Parathyroid adenoma (tissue), 2 donors: ENCODE results near the gene FANCC.

Source experiments
- H2AFZ ChIP-seq: fragments of 300-600 bp; sonication (generic); one replicate; pipeline ENCODE4 v1.7.0; 2017; ENCODE audit warnings: antibody characterized with exemption, mild to moderate bottlenecking
- H3K27ac ChIP-seq: fragments of 300-600 bp; sonication (generic); one replicate; pipeline ENCODE4 v1.7.0; 2017
- H3K27me3 ChIP-seq: fragments of 300-600 bp; sonication (generic); one replicate; pipeline ENCODE4 v1.7.0; 2017; ENCODE audit warnings: low read length; ENCODE audit not compliant: control insufficient read depth, insufficient read depth
- H3K36me3 ChIP-seq: fragments of 300-600 bp; sonication (generic); one replicate; pipeline ENCODE4 v1.7.0; 2017; ENCODE audit warnings: low read length; ENCODE audit not compliant: control insufficient read depth, insufficient read depth
- H3K4me1 ChIP-seq: fragments of 300-600 bp; sonication (generic); one replicate; pipeline ENCODE4 v1.7.0; 2017; ENCODE audit warnings: control low read depth
- H3K4me2 ChIP-seq: fragments of 300-600 bp; sonication (generic); one replicate; pipeline ENCODE4 v1.7.0; 2017; ENCODE audit warnings: low read length
- H3K4me3 ChIP-seq: fragments of 300-600 bp; sonication (generic); one replicate; pipeline ENCODE4 v1.7.0; 2017; ENCODE audit warnings: low read depth, low read length
- H3K79me2 ChIP-seq: fragments of 300-600 bp; sonication (generic); one replicate; pipeline ENCODE4 v1.7.0; 2017; ENCODE audit warnings: control low read depth
- H3K9ac ChIP-seq: fragments of 300-600 bp; sonication (generic); one replicate; pipeline ENCODE4 v1.7.0; 2017; ENCODE audit warnings: mild to moderate bottlenecking
- H3K9me3 ChIP-seq: fragments of 300-600 bp; sonication (generic); one replicate; pipeline ENCODE4 v1.7.0; 2017; ENCODE audit warnings: low read length; ENCODE audit not compliant: control insufficient read depth
- CTCF ChIP-seq: fragments of 300-600 bp; sonication (generic); IDR thresholded peaks from one replicate; pipeline ENCODE4 v1.7.0; 2017; ENCODE audit warnings: antibody characterized with exemption, mild to moderate bottlenecking
- donor health status: primary hyperparathyroidism.

FANCC gene

GRCh38 chr9:95055334-95055850 is 262.1 kb downstream of the FANCC start:
- peak overlapping the region; percentile 95 for H3K4me2 ChIP-seq
- peaks cover 52% of the 10 kb centered on the region for H3K79me2 ChIP-seq
- no peaks in the 10 kb centered on the region for H3K9me3 ChIP-seq
- no peaks in the 10 kb centered on the region for H3K27me3 ChIP-seq
- peaks cover 24% of the 10 kb centered on the region for H3K4me1 ChIP-seq
- H3K36me3 ChIP-seq, result no peaks in the 10 kb centered on the region
- H2AFZ ChIP-seq, result no peak overlapping the region
- H3K9ac ChIP-seq, result no peak overlapping the region
- TF ChIP-seq CTCF, result no peak
- peak overlapping the region; percentile 99 for H3K4me3 ChIP-seq
- peak overlapping the region; percentile 91 for H3K27ac ChIP-seq

DNA sequence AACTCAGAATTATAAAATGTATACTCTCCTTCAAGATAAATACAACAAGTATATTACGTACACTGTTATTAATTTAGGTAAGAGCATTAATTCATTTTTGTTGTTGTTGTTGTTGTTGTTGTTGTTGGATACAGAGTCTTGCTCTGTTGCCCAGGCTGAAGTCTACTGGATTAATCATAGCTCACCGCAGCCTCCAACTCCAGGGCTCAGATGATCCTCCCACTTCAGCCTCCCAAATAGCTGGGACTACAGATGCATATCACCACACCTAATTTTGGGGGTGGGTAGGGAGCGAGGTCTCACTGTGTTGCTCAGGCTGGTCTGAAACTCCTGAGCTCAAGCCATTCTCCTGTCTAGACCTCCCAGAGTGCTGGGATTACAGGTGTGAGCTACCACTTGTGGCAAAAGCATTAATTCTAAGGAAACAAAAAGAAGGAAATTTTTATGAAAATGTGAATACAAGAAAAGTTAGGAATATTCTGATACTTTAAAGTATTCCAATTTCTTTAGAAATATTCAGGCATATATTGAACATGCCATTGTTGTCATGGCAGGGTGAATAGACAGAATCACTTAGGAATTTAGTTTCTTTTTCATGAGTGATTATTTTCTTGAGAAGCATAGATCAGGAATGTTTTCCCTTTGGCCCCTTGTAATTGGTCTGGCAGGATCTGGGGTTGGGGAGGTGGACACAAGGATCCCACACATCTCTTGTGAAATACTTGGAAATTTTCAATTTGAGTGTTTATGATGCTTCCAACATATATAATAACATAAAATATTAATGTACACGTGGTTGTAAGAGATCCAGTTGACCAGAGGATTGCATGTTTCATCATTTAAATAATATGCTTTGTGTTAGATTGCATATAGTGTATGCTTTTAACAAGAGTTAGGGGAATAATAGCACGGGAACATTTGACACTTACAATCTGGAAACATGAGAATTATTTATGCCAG is 263.6 kb downstream of the FANCC start:
- Histone ChIP-seq H3K4me1 (peaks cover 20% of the 10 kb centered on the region), H2AFZ (no peak overlapping the region), H3K79me2 (peaks cover 51% of the 10 kb centered on the region), H3K9me3 (no peaks in the 10 kb centered on the region), H3K27ac (no peak overlapping the region), H3K9ac (no peak overlapping the region), H3K4me2 (peak overlapping the region; percentile 95), H3K27me3 (no peaks in the 10 kb centered on the region), H3K4me3 (peak overlapping the region; percentile 99), H3K36me3 (peaks cover 4% of the 10 kb centered on the region)
- no peak for TF ChIP-seq CTCF

DNA sequence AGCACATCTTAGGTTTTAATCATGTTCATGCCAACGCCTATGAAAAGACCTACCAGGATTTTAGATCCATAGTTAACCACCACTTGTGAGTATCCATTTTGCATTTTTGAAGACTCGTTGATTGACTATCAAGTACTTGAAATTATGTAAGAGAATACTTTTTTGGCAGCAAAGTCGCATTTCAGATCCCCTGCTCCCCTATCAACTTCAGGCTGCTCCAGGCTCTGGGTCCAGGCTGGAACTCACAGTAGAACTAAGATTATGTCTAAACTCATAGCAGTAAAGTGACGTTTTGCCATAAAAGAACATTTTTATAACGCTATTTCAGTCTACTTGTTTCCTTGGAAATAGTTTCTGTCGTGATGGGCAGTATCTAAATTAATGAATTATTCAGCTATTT is 267.7 kb downstream of the FANCC start:
- Histone ChIP-seq H3K27me3 (no peaks in the 10 kb centered on the region), H3K4me3 (peak overlapping the region; percentile 99), H3K79me2 (peaks cover 26% of the 10 kb centered on the region), H2AFZ (no peak overlapping the region), H3K4me2 (peak overlapping the region; percentile 76), H3K36me3 (peaks cover 6% of the 10 kb centered on the region), H3K9me3 (no peaks in the 10 kb centered on the region), H3K4me1 (peaks cover 4% of the 10 kb centered on the region), H3K9ac (no peak overlapping the region), H3K27ac (peak overlapping the region; percentile 93)
- TF ChIP-seq CTCF, result no peak
